Activated CD4-positive, CD25-positive, alpha-beta regulatory T cell treated with anti-CD3 and anti-CD28 coated beads, Interleukin-2, amount 50 U/mL, for 24 hours (primary cell): ENCODE results near the gene CCNK.

ENCODE experiments used
- ATAC-seq, 2 donors: fragments of 150-1000 bp; cut with Tn5 transposase; one replicate each; pipeline ENCODE4 v1.10.0; 2021; ENCODE audit warnings: mild to moderate bottlenecking in 1 of 2, moderate library complexity in 1 of 2

The CCNK gene

GRCh38 chr14:99538733-99539132 is 57.5 kb downstream of the CCNK start:
- ATAC-seq, result no peak

DNA sequence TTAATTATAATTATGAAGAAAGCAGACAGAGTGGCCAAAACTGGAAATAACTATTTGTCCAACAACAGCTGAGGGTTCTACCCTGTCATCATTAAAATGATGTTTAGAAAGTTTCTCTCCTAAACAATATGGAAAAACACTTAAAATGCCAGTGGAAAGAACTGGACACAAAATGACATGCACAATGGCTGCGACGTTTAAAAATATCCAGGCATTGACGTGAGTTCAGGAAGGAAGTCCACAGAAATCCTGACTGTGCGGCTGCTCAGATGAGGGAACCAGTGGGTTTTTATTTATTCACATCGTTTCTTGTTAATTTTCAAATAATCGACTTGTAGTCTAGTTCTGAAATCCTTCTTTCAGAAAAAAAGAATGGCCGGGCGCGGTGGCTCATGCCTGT is 58.3 kb downstream of the CCNK start:
- no peak for ATAC-seq

DNA sequence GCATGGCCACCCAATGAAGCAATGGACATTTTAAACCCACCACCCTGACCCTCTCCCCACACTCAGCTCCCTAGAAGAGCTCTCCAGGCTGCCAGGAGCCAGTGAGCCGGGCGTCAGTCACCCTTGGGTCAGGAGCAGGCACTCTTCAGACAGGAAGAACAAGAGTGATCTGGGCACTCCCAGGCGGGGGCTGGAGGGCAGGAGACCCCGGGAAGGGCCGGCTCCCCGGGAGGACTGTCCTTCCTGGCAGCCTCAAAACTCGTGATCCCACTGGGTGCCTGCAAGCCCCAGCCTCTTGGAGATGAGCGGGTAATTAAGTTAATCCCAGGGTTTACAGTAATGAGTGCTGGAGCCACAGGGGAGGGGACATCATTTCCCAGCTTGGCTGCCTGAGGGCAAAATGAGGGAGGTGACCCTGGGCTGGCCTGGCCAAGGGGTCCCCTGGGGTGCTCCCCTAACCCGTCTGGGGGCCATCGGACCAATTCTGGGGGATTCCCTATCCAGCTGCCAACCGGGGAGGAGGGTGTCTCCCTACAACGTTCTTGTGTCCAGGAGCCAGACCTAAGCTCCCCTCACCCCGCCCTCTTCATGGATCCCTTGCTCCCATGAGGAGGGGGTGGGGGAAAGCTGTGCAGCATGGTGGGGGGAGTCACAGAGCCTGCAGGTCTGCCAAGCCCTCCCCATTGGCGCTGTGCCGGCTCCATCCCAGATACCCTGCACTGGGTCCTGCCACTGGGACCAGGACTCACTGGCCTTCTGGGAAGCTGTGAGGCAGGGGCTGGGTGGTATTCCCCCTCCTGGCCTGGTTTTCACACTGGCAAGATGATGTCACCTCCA is 59.2 kb downstream of the CCNK start:
- no peak for ATAC-seq

GRCh38 chr14:99541211-99541610 is 60.0 kb downstream of the CCNK start:
- ATAC-seq, result no peak

DNA sequence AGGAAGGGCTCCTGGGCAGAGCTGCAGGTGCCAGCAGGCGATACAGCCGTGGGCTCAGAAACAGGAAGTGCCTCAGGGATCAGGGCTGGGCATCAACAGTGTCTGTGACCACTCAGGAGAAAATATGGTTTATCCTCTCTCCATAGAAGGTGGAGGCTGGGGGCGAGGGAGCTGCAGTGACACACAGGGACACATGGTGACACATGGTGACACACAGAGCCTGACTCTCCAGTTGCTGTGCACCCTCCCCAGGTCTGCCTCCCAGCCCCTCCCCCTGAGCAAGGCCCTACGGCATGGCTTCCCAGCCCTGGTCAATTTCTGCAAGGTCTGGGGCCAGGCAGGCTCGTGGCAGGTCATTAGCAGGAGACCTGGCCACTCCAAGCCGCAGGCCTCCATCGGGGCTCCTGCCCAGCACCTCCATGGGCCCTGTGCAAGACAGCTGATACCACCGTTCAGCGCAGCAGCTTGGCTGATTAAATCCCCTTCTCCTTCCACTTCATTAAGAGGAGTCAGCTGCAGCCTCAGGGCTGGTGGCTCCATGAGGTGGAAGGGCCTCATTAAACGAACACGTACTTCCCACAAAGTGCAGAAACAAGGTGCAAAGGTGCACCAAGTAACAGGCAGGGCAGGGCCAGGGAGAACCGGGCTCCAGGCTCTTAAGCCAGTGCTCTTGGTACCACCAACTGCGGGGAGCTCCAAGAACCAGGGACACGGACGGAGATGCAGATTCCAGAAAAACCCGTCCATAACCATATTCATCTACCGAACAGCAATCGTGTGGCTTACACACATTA is 60.7 kb downstream of the CCNK start:
- ATAC-seq, result peak in 1 of 2 donors; percentile 33

GRCh38 chr14:99542566-99542965 is 61.4 kb downstream of the CCNK start:
- ATAC-seq, result no peak

- no peak for ATAC-seq
These were observed 62.2 kb downstream of the CCNK start for GRCh38 chr14:99543370-99543769.

GRCh38 chr14:99543985-99544384 is 62.8 kb downstream of the CCNK start:
- ATAC-seq, result no peak

- ATAC-seq, result no peak
These were observed 63.8 kb downstream of the CCNK start for GRCh38 chr14:99544991-99545390.

DNA sequence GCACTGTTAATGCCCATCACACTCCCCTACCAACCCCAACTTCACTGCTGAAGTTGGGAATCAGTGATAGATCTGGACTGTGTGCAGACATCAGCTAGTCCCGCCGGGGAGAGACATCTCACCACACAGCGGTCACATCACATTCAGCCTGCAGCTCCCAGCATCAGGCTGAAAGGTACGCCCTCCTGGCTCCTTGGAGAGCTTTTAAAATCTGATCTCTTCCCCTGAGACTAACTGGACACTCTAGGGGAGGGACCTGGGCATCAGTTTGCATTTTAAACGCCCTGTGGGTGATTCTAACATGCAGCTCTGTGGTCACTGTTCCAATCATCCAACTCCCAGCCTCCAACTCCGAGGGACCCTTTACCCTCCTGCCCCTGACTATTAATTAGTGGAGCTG is 64.4 kb downstream of the CCNK start:
- no peak for ATAC-seq

- ATAC-seq, result no peak
These were observed 65.1 kb downstream of the CCNK start for GRCh38 chr14:99546234-99546879.

GRCh38 chr14:99548255-99548654 is 67.0 kb downstream of the CCNK start:
- ATAC-seq, result no peak

GRCh38 chr14:99548871-99549515 is 67.8 kb downstream of the CCNK start:
- no peak for ATAC-seq

DNA sequence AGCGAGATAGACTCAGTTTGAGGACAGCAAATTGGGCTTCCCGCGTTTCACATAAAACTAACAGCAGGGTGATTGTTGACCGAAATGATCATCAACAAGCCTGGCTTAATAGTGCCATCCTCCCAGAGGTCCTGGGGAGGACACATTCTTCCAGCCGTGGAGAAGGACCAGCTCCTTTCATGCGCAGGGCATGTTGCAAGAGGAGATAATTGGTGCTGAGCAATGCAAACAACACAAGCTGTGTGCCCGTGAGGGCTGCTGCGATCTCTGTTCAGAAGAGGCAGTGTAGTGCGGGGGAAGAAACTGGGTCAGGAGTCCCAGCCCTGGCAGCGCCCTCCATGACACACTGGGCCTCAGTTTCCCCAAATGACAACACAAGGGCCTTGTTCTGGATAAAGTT is 68.5 kb downstream of the CCNK start:
- no peak for ATAC-seq

DNA sequence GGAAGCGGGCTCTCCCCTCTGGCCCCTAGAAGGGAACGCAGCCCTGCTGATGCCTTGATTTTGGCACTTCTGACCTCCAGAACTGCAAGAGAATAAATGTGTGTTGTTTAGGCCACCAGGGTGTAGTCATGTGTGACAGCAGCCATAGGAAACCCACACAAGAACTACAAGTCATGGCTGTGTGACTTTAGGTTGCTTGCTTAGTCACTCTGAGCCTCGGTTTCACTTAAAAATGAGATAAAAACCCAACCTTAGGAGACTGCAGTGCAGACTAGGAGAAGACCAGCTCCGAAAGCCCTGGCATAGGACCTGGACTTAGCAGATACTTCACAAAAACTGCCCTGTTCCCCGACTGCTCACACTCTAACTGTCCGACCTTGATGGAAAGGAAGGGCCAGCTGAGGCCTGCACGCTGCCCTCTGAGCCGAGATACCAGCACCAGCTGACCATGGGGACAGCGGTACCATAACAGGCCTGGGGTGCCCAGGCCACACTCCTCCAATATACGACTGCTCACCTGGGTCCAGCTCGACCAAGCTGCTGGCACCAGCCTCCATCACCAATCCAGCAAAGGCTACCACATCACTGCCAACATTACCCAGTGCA is 69.3 kb downstream of the CCNK start:
- ATAC-seq, result no peak

DNA sequence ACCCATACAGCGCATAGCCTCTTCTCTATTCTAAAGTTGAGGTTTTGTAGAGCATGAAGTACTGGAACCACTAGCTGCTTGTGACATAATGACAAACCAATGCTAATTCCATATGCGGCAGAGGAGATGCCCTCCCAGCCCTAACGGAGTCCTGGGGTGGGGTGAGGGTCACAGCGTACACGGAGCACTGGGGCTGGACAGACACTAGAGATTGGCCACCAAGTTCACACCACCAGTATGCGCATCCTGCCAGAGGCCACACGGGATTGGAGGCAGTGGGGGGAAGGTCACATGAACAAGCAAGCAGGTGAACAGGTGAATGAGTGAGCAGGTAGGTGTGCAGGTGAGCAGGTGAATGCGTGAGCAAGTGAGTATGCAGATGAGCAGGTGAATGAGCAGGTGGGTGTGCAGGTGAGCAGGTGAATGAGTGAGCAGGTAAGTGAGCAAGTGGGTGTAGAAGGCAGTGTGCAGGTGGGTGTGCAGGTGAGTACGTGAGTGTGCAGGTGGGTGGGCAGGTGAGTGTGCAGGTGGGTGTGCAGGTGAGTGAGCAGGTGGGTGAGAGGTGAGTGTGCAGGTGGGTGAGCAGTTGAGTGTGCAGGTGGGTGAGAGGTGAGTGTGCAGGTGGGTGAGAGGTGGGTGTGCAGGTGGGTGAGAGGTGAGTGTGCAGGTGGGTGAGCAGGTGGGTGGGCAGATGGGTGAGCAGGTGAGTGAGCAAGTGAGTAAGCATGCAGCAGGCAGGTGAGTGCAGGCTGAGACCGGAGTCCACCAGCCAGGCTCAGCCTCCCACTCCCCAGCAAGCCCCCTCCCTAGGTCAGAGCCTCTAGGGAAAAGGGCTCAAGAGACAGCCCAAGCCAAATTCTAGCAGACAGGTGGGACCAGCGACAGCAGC is 70.1 kb downstream of the CCNK start:
- ATAC-seq, result no peak

GRCh38 chr14:99552021-99552553 is 70.9 kb downstream of the CCNK start:
- ATAC-seq, result no peak

GRCh38 chr14:99552572-99553216 is 71.5 kb downstream of the CCNK start:
- ATAC-seq, result no peak

- no peak for ATAC-seq
These were observed 73.0 kb downstream of the CCNK start for GRCh38 chr14:99554184-99554583.

DNA sequence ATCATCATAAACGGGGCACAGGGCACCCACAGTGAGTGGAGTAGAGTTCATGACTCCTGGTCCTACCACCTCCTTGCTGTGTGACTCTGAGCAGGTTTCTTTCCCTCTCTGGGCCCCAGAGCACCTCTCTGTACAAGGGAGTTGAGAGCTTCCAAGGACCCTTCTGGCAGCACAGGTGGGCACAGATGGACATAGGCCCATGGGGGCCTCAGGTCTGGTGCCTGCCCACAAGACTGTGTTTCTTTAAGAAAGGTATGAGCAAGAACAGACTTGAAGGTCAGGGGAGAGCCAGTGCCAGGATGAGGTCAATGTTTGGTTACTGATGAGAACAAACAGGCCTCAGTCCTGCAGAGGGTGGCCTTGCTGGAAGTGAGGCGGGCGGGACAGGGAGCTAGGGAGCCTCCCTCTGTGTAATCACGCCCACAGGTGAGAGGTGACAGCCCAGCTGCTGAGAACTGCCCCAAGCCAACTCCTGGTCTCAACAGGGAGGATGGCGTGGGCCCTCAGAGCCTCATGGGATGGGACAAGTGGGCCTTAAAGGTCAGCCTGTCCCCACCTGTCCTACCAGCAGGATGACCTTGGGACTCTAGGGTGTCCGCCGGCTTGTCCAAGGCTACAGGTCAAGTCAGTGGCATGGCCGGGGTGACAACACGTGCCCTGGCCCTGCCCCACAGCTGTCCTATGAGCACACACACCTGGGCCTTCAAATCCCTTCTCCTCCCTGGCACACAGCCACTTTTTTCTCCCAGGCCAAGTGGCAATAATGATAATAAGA is 73.7 kb downstream of the CCNK start:
- no peak for ATAC-seq
